SK-N-SH treated with all-trans-retinoic acid at 6 μM for 48 hours (cell line): ENCODE data around the gene SDHA.
"Not testable (repeated sequence)": the region's sequence is repeated elsewhere in the genome, so short reads cannot be mapped to it uniquely, and the experiment has no call there.

Experiments used
- RARB ChIP-seq: fragments of 250-450 bp; sonication (Bioruptor Pico); IDR thresholded peaks from 2 replicates; pipeline ENCODE4 v1.8.0; 2021; ENCODE audit warnings: mild to moderate bottlenecking, moderate library complexity
- ZFP3 ChIP-seq: fragments of 250-450 bp; sonication (Bioruptor Pico); IDR thresholded peaks from 2 replicates; pipeline ENCODE4 v1.5.0; 2020; ENCODE audit warnings: mild to moderate bottlenecking, moderate library complexity
- TF ChIP-seq, protein P1 (sequence below): fragments of 250-450 bp; sonication (Bioruptor Pico); IDR thresholded peaks from 2 replicates; pipeline ENCODE4 v1.5.1; 2021; ENCODE audit warnings: mild to moderate bottlenecking, moderate library complexity
- TF ChIP-seq, protein P2 (sequence below): fragments of 250-450 bp; sonication (Bioruptor Pico); IDR thresholded peaks from 2 replicates; pipeline ENCODE4 v1.8.0; 2021; ENCODE audit warnings: low read depth, mild to moderate bottlenecking, moderate library complexity, borderline replicate concordance

DNA sequence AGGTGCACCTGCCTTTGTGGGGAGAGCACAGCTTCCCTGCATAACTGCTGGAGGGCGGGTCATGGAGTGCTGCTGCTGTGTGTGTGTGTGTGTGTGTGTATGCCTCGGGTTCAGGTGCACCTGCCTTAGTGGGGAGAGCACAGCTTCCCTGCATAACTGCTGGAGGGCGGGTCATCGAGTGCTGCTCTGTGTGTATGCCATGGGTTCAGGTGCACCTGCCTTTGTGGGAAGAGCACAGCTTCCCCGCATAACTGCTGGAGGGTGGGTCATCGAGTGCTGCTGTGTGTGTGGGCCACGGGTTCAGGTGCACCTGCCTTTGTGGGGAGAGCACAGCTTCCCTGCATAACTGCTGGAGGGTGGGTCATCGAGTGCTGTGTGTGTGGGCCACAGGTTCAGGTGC, 84.3 kb downstream of the SDHA start:
- not testable (repeated sequence) for TF ChIP-seq RARB, ZFP3 (CRISPR knock-in tag)
- TF ChIP-seq, protein P1, sequence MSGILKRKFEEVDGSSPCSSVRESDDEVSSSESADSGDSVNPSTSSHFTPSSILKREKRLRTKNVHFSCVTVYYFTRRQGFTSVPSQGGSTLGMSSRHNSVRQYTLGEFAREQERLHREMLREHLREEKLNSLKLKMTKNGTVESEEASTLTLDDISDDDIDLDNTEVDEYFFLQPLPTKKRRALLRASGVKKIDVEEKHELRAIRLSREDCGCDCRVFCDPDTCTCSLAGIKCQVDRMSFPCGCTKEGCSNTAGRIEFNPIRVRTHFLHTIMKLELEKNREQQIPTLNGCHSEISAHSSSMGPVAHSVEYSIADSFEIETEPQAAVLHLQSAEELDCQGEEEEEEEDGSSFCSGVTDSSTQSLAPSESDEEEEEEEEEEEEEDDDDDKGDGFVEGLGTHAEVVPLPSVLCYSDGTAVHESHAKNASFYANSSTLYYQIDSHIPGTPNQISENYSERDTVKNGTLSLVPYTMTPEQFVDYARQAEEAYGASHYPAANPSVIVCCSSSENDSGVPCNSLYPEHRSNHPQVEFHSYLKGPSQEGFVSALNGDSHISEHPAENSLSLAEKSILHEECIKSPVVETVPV (CRISPR knock-in tag): not testable (repeated sequence)
- TF ChIP-seq, protein P2, sequence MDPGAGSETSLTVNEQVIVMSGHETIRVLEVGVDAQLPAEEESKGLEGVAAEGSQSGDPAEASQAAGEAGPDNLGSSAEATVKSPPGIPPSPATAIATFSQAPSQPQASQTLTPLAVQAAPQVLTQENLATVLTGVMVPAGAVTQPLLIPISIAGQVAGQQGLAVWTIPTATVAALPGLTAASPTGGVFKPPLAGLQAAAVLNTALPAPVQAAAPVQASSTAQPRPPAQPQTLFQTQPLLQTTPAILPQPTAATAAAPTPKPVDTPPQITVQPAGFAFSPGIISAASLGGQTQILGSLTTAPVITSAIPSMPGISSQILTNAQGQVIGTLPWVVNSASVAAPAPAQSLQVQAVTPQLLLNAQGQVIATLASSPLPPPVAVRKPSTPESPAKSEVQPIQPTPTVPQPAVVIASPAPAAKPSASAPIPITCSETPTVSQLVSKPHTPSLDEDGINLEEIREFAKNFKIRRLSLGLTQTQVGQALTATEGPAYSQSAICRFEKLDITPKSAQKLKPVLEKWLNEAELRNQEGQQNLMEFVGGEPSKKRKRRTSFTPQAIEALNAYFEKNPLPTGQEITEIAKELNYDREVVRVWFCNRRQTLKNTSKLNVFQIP (CRISPR knock-in tag): not testable (repeated sequence)
